ENCODE measurements around the gene PAWR. TPM values are rescaled to one million over a fixed set of nuclear protein-coding genes. Genes with fewer than 3 reads are reported as not detected.

Gene PAWR
- total and polyA plus RNA-seq, 2 donors (not counting 3 experiments of a cell fraction or from before 2014, with no cell fraction given) = 18.3 to 154 TPM

DNA sequence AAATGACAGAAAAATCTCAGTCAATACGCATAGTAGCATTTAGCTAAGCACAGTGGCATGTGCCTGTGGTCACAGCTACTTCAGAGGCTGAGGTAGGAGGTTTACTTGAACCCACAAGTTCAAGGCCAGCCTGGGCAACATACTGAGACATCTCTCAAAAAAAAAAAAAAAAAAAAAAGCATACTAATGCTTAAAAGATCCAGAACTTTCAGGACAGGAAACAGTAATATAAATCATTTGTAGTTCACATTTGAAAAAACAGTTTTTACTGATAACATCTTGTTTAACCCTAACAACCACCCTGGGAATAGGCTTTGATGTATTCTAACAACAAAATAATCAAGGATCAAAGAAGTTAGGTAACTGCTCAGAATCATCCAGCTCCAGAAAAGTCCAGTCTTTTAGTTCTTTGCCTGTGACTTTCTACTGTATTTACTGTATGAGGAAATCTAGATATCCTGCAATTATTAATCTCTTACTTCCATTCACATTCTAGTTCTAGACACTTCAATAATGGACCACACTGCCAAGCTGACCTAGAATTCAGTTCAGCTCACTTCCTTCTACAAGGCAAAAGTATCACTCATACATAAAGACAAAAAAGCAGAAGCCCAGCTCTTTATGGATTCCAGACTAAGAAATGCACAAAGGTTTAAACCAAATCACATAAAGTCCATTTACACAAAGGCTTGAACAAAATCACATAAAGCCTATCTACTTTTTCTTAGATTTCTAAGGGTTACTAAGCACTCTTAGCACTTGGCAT lies 28.5 kb downstream of the PAWR start:
- ChIA-PET POLR2A (no interaction called here), CTCF (interaction anchor here (0.7 to 2.3 kb wide), 7 partner anchors 9 to 115 kb away, joined by 3 to 10 read pairs (median 3); no protein-coding TSS in a partner anchor)
- H4K20me1 ChIP-seq (replicated peaks; ENCODE audit: control insufficient read depth, extremely low read depth, insufficient read depth, low read length) = peaks cover 2% of the 10 kb centered on the region
- dilution Hi-C loops (cut with MboI; ENCODE audit: extremely low pct_ligation_motif_present, low sequenced_read_pairs) = no loop called here
- no peaks in the 10 kb centered on the region for H3K9me3 ChIP-seq (replicated peaks; ENCODE audit: control insufficient read depth, insufficient read depth, low read length)
- H3K4me2 ChIP-seq (ENCODE audit: insufficient read depth, low read length) = no peak overlapping the region
- no peak overlapping the region for H3K9ac ChIP-seq (replicated peaks; ENCODE audit: extremely low read depth, insufficient read depth, low read length)
- H3K27me3 ChIP-seq (ENCODE audit: control insufficient read depth in 2 of 2, insufficient read depth in 2 of 2, low read length in 2 of 2) = no peaks in the 10 kb centered on the region
- no peak overlapping the region for H3K4me3 ChIP-seq (replicated peaks in 1 of 3; ENCODE audit: insufficient read depth in 1 of 3, low read depth in 1 of 3, low read length in 3 of 3)
- DNase-seq (ENCODE audit: low read depth, low spot score) = peak; percentile 47
- H3K79me2 ChIP-seq (ENCODE audit: control insufficient read depth, insufficient read depth, low read length) = peaks cover 99% of the 10 kb centered on the region
- no peak for TF ChIP-seq EZH2 (IDR thresholded peaks at IDR 0.05; ENCODE audit: borderline replicate concordance, low read depth, low read length, severe bottlenecking)
- intact Hi-C loops (cut with micrococcal nuclease) = no loop called here
- FAIRE-seq = no peak
- no TSS peak for BruUV-seq (replicated peaks)
- no peak overlapping the region for H3K27ac ChIP-seq (ENCODE audit: insufficient read depth, low read depth, low read length)
- H3K4me1 ChIP-seq (ENCODE audit: control insufficient read depth, extremely low read depth, insufficient read depth, low read length) = peaks cover 8% of the 10 kb centered on the region
- no peaks in the 10 kb centered on the region for H3K36me3 ChIP-seq (ENCODE audit: control insufficient read depth in 2 of 2, extremely low read depth in 1 of 2, insufficient read depth in 2 of 2, low read length in 2 of 2)
- H3K9me1 ChIP-seq (replicated peaks; ENCODE audit: control insufficient read depth, extremely low read depth, insufficient read depth, low read length) = no peaks in the 10 kb centered on the region
- H2AFZ ChIP-seq (ENCODE audit: low read depth, low read length) = no peak overlapping the region

DNA sequence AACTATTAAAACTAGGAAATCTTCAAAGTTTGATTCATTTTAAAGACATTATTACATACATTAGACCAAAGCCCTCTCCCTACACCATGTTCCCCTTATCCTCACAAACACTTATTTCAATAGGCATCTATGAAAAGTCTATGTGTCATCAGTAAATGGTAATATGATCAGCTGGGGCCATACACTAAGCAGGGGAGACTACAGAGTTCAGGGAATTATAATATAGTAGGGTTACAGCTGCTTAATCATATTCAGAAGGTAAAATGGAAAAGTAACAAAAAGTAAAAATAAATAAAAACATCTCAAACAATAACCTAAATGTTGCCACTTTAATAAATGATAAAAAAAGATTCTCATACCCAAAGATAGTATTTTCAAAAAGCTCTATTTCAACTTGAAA lies 29.1 kb downstream of the PAWR start:
- H3K27ac ChIP-seq (ENCODE audit: insufficient read depth, low read depth, low read length) = no peak overlapping the region
- H3K27me3 ChIP-seq (ENCODE audit: control insufficient read depth in 2 of 2, insufficient read depth in 2 of 2, low read length in 2 of 2) = no peaks in the 10 kb centered on the region
- H3K4me2 ChIP-seq (ENCODE audit: insufficient read depth, low read length) = no peak overlapping the region
- H2AFZ ChIP-seq (ENCODE audit: low read depth, low read length) = no peak overlapping the region
- BruUV-seq (replicated peaks) = no TSS peak
- DNase-seq (ENCODE audit: low read depth, low spot score) = no peak
- dilution Hi-C loops (cut with MboI; ENCODE audit: extremely low pct_ligation_motif_present, low sequenced_read_pairs) = no loop called here
- no peaks in the 10 kb centered on the region for H3K36me3 ChIP-seq (ENCODE audit: control insufficient read depth in 2 of 2, extremely low read depth in 1 of 2, insufficient read depth in 2 of 2, low read length in 2 of 2)
- no peak overlapping the region for H3K9ac ChIP-seq (replicated peaks; ENCODE audit: extremely low read depth, insufficient read depth, low read length)
- TF ChIP-seq, protein P1, sequence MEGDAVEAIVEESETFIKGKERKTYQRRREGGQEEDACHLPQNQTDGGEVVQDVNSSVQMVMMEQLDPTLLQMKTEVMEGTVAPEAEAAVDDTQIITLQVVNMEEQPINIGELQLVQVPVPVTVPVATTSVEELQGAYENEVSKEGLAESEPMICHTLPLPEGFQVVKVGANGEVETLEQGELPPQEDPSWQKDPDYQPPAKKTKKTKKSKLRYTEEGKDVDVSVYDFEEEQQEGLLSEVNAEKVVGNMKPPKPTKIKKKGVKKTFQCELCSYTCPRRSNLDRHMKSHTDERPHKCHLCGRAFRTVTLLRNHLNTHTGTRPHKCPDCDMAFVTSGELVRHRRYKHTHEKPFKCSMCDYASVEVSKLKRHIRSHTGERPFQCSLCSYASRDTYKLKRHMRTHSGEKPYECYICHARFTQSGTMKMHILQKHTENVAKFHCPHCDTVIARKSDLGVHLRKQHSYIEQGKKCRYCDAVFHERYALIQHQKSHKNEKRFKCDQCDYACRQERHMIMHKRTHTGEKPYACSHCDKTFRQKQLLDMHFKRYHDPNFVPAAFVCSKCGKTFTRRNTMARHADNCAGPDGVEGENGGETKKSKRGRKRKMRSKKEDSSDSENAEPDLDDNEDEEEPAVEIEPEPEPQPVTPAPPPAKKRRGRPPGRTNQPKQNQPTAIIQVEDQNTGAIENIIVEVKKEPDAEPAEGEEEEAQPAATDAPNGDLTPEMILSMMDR (IDR thresholded peaks at IDR 0.05; ENCODE audit: extremely low read depth in 1 of 2, insufficient read depth in 1 of 2, low read depth in 1 of 2, low read length in 2 of 2) = no peak
- no peak for TF ChIP-seq POLR2AphosphoS5 (IDR thresholded peaks at IDR 0.05; ENCODE audit: insufficient read depth, low read depth, low read length)
- TF ChIP-seq JUN (IDR thresholded peaks at IDR 0.05; ENCODE audit: borderline replicate concordance, insufficient read depth, insufficient read length, low read depth) = no peak
- TF ChIP-seq, protein P2, sequence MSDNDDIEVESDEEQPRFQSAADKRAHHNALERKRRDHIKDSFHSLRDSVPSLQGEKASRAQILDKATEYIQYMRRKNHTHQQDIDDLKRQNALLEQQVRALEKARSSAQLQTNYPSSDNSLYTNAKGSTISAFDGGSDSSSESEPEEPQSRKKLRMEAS (IDR thresholded peaks at IDR 0.05; ENCODE audit: insufficient read depth, insufficient read length) = no peak
- TF ChIP-seq MYC (IDR thresholded peaks at IDR 0.05; ENCODE audit: low read depth, low read length) = no peak
- no peak for TF ChIP-seq FOS (IDR thresholded peaks at IDR 0.05; ENCODE audit: borderline replicate concordance, insufficient read depth, low read length)
- no peak for TF ChIP-seq POLR2A (IDR thresholded peaks at IDR 0.05; ENCODE audit: low read depth, low read length)
- no peak for TF ChIP-seq GATA2 (IDR thresholded peaks at IDR 0.05; ENCODE audit: insufficient read depth, insufficient read length, low read depth, low read length)
- no peak for TF ChIP-seq EZH2 (IDR thresholded peaks at IDR 0.05; ENCODE audit: borderline replicate concordance, low read depth, low read length, severe bottlenecking)
- H3K79me2 ChIP-seq (ENCODE audit: control insufficient read depth, insufficient read depth, low read length) = peaks cover 98% of the 10 kb centered on the region
- peaks cover 2% of the 10 kb centered on the region for H4K20me1 ChIP-seq (replicated peaks; ENCODE audit: control insufficient read depth, extremely low read depth, insufficient read depth, low read length)
- FAIRE-seq = no peak
- ChIA-PET POLR2A (no interaction called here), CTCF (interaction anchor here (0.7 to 2.3 kb wide), 5 partner anchors 10 to 114 kb away, joined by 3 to 10 read pairs (median 3); no protein-coding TSS in a partner anchor)
- peaks cover 8% of the 10 kb centered on the region for H3K4me1 ChIP-seq (ENCODE audit: control insufficient read depth, extremely low read depth, insufficient read depth, low read length)
- intact Hi-C loops (cut with micrococcal nuclease) = no loop called here
- H3K4me3 ChIP-seq (replicated peaks in 1 of 3; ENCODE audit: insufficient read depth in 1 of 3, low read depth in 1 of 3, low read length in 3 of 3) = no peak overlapping the region
- H3K9me1 ChIP-seq (replicated peaks; ENCODE audit: control insufficient read depth, extremely low read depth, insufficient read depth, low read length) = no peaks in the 10 kb centered on the region
- H3K9me3 ChIP-seq (replicated peaks; ENCODE audit: control insufficient read depth, insufficient read depth, low read length) = no peaks in the 10 kb centered on the region

Data from endothelial cell of umbilical vein (primary cell).